K562 (cell line): ENCODE data around the gene ATP5PB. TPM values are rescaled to one million over a fixed set of nuclear protein-coding genes. Genes with fewer than 3 reads are reported as not detected.

Experiments
- BHLHE40 ChIP-seq: IDR thresholded peaks from 2 replicates; pipeline ENCODE4 v1.6.1; 2011; ENCODE audit warnings: low read length, improper control_type of control experiment
- CHD2 ChIP-seq: IDR thresholded peaks from 2 replicates; pipeline ENCODE4 v1.6.1; 2011; ENCODE audit warnings: low read depth, low read length
- CXXC5 ChIP-seq: fragments of 250-450 bp; sonication (Bioruptor Pico); IDR thresholded peaks from 2 replicates; pipeline ENCODE4 v1.8.0; 2022; ENCODE audit warnings: inconsistent platforms, mild to moderate bottlenecking, moderate library complexity
- DMBX1 ChIP-seq: fragments of 250-450 bp; sonication (Bioruptor Pico); IDR thresholded peaks from 2 replicates; pipeline ENCODE4 v1.8.0; 2022; ENCODE audit warnings: inconsistent platforms, mild to moderate bottlenecking, moderate library complexity, borderline replicate concordance
- ELF2 ChIP-seq: fragments of 250-450 bp; sonication (Bioruptor Pico); IDR thresholded peaks from 2 replicates; pipeline ENCODE4 v1.5.0; 2021; ENCODE audit warnings: mild to moderate bottlenecking
- ETV6 ChIP-seq, 3 experiments: fragments of 150-350 bp in 1 of 3; sonication (generic) in 1 of 3; formaldehyde crosslinking in 1 of 3; IDR thresholded peaks; 2 replicates each; pipeline versions ENCODE4 v1.6.1 to v1.8.0; 2014 to 2022; ENCODE audit warnings: borderline replicate concordance in 2 of 3, low read depth in 2 of 3, antibody characterized with exemption in 1 of 3, low read length in 1 of 3, mild to moderate bottlenecking in 1 of 3, missing genetic modification reagents in 1 of 3
- FOS ChIP-seq: IDR thresholded peaks from 3 replicates; pipeline ENCODE4 v1.6.1; 2011; ENCODE audit not compliant: insufficient read length; ENCODE audit errors: extremely low read depth
- GABPB1 ChIP-seq: sonication (generic); formaldehyde crosslinking; IDR thresholded peaks from 2 replicates; pipeline ENCODE4 v1.8.0; 2022; ENCODE audit warnings: mild to moderate bottlenecking, missing genetic modification reagents
- LEF1 ChIP-seq: fragments of 450-650 bp; IDR thresholded peaks from 2 replicates; pipeline ENCODE4 v1.6.1; 2016; ENCODE audit warnings: mild to moderate bottlenecking
- MEIS2 ChIP-seq: fragments of 450-650 bp; IDR thresholded peaks from 2 replicates; pipeline ENCODE4 v1.6.1; 2014; ENCODE audit warnings: mild to moderate bottlenecking; ENCODE audit not compliant: partially characterized antibody
- PHF8 ChIP-seq: fragments of 200-600 bp; sonication (generic); IDR thresholded peaks from 2 replicates; pipeline ENCODE4 v1.6.1; 2012; ENCODE audit warnings: mixed run types, mild to moderate bottlenecking, inconsistent platforms, low read length, moderate library complexity, borderline replicate concordance
- SOX6 ChIP-seq: fragments of 450-650 bp; IDR thresholded peaks from 2 replicates; pipeline ENCODE4 v1.6.1; 2014; ENCODE audit warnings: mild to moderate bottlenecking
- SPI1 ChIP-seq: IDR thresholded peaks from 2 replicates; pipeline ENCODE4 v1.6.1; 2011; ENCODE audit warnings: low read depth, low read length, control low read depth, borderline replicate concordance
- ZBTB7A ChIP-seq: IDR thresholded peaks from 2 replicates; pipeline ENCODE4 v1.6.1; 2011; ENCODE audit warnings: low read depth, mild to moderate bottlenecking, low read length, moderate library complexity, borderline replicate concordance; ENCODE audit not compliant: control insufficient read depth
- ZFPM2 ChIP-seq: fragments of 250-450 bp; sonication (Bioruptor Pico); IDR thresholded peaks from 2 replicates; pipeline ENCODE4 v1.5.1; 2022; ENCODE audit warnings: mild to moderate bottlenecking
- polyA plus RNA-seq, 8 experiments: library from polyadenylated mRNA; depleted of rRNA in 4 of 8; stranded (reverse) in 5 of 8; unstranded in 3 of 8; fragments of >200 nt; fragmentation: Nextera tagmentation in 2 of 8; fragmentation: Illumina TruSeq in 1 of 8; extraction: Ambion mirVana in 2 of 8; extraction: Trizol in 1 of 8; gene quantifications; 2 replicates each; pipeline versions ENCODE4 v1.2.1 to v1.2.3, GENCODE V29; 2011 to 2014; ENCODE audit warnings: inconsistent platforms in 1 of 8, missing spikeins in 1 of 8
- total RNA-seq, 7 experiments: library from RNA; depleted of rRNA in 6 of 7; stranded (reverse); fragments of >200 nt in 6 of 7; fragmentation: Illumina TruSeq in 2 of 7; extraction: Trizol in 2 of 7; gene quantifications; 2 replicates each; pipeline versions ENCODE4 v1.2.1 to v1.2.3, GENCODE V29; 2011 to 2021; ENCODE audit warnings: low replicate concordance in 1 of 7
- TF ChIP-seq, protein P1 (sequence below): fragments of 150-350 bp; conservative IDR thresholded peaks from 2 replicates; pipeline ENCODE4 v1.6.1; 2014; ENCODE audit warnings: low read length
- TF ChIP-seq, protein P2 (sequence below), 2 experiments: fragments of 450-650 bp; conservative IDR thresholded peaks; 2 replicates each; pipeline ENCODE4 v1.6.1; 2017; ENCODE audit warnings: mild to moderate bottlenecking in 2 of 2, moderate library complexity in 2 of 2
- TF ChIP-seq, protein P3 (sequence below): sonication (generic); formaldehyde crosslinking; IDR thresholded peaks from 2 replicates; pipeline ENCODE4 v1.8.0; 2023; ENCODE audit warnings: mild to moderate bottlenecking, missing genetic modification reagents

Gene ATP5PB
- total and polyA plus RNA-seq, 9 of the 15 experiments (the other 6 are each of a cell fraction or from before 2014, with no cell fraction given): 651 to 2,735 (median 1,061) TPM

DNA sequence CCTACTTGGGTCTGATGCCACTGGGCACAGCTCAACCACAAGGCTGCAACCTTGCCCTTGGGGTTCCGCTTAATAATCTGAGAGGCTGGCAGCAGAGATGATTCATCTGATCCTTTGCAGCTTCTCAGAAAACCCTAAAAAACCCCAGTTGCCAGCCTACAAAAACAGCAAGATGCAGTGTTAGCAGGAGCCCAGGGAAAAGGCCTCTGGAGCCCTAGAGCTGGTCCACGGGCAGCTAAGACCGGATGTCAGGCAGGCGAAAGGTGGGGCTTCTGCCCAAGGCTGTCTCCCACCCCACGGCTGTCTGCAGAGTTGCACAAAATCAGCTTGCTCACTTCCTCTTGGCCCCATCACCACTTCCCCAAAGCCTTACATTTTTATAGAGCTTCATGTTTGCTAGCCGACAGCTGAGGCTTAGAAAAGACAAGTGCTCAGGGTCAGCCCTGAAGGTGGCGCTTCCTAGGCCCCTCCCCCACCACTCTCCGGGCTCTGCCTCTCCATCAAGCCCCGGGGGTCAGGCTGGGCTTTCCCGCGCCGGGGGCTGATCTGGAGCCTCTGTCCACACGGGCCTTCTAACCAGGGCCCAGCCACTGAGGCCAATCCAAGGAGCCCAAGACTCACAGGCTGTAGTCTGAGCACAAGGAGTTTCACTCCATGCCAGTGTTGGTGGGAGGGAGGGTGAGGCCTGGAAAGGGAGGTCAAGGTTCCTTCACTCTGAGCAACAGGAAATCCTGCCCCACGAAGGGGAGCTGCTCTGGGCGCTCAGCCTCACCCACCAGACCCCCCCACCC lies 58.3 kb downstream of the ATP5PB start (continued):
- no peak for TF ChIP-seq SOX6
- TF ChIP-seq SPI1: peak; percentile 97
- TF ChIP-seq MEIS2: peak; percentile 29
- TF ChIP-seq, protein P1, sequence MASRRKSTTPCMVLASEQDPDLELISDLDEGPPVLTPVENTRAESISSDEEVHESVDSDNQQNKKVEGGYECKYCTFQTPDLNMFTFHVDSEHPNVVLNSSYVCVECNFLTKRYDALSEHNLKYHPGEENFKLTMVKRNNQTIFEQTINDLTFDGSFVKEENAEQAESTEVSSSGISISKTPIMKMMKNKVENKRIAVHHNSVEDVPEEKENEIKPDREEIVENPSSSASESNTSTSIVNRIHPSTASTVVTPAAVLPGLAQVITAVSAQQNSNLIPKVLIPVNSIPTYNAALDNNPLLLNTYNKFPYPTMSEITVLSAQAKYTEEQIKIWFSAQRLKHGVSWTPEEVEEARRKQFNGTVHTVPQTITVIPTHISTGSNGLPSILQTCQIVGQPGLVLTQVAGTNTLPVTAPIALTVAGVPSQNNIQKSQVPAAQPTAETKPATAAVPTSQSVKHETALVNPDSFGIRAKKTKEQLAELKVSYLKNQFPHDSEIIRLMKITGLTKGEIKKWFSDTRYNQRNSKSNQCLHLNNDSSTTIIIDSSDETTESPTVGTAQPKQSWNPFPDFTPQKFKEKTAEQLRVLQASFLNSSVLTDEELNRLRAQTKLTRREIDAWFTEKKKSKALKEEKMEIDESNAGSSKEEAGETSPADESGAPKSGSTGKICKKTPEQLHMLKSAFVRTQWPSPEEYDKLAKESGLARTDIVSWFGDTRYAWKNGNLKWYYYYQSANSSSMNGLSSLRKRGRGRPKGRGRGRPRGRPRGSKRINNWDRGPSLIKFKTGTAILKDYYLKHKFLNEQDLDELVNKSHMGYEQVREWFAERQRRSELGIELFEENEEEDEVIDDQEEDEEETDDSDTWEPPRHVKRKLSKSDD: no peak
- peak; percentile 43 to 52; a peak in 1 of 4 replicates for TF ChIP-seq ETV6 (IDR thresholded peaks at IDR 0.05; ENCODE audit: borderline replicate concordance in 1 of 2, low read depth in 2 of 2, low read length in 1 of 2)
- TF ChIP-seq ETV6 (CRISPR knock-in tag; IDR thresholded peaks at IDR 0.05; ENCODE audit: borderline replicate concordance): no peak
- no peak for TF ChIP-seq BHLHE40
- TF ChIP-seq CHD2: peak; percentile 31; the same call in 1 of the 2 replicates
- TF ChIP-seq GABPB1 (CRISPR knock-in tag): peak; percentile 68; the same call in 1 of the 2 replicates
- TF ChIP-seq, protein P2, sequence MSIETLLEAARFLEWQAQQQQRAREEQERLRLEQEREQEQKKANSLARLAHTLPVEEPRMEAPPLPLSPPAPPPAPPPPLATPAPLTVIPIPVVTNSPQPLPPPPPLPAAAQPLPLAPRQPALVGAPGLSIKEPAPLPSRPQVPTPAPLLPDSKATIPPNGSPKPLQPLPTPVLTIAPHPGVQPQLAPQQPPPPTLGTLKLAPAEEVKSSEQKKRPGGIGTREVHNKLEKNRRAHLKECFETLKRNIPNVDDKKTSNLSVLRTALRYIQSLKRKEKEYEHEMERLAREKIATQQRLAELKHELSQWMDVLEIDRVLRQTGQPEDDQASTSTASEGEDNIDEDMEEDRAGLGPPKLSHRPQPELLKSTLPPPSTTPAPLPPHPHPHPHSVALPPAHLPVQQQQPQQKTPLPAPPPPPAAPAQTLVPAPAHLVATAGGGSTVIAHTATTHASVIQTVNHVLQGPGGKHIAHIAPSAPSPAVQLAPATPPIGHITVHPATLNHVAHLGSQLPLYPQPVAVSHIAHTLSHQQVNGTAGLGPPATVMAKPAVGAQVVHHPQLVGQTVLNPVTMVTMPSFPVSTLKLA (conservative IDR thresholded peaks at IDR 0.05): peak in 1 of 2 experiments; percentile 34; a peak in 2 of 4 replicates
- TF ChIP-seq, protein P3, sequence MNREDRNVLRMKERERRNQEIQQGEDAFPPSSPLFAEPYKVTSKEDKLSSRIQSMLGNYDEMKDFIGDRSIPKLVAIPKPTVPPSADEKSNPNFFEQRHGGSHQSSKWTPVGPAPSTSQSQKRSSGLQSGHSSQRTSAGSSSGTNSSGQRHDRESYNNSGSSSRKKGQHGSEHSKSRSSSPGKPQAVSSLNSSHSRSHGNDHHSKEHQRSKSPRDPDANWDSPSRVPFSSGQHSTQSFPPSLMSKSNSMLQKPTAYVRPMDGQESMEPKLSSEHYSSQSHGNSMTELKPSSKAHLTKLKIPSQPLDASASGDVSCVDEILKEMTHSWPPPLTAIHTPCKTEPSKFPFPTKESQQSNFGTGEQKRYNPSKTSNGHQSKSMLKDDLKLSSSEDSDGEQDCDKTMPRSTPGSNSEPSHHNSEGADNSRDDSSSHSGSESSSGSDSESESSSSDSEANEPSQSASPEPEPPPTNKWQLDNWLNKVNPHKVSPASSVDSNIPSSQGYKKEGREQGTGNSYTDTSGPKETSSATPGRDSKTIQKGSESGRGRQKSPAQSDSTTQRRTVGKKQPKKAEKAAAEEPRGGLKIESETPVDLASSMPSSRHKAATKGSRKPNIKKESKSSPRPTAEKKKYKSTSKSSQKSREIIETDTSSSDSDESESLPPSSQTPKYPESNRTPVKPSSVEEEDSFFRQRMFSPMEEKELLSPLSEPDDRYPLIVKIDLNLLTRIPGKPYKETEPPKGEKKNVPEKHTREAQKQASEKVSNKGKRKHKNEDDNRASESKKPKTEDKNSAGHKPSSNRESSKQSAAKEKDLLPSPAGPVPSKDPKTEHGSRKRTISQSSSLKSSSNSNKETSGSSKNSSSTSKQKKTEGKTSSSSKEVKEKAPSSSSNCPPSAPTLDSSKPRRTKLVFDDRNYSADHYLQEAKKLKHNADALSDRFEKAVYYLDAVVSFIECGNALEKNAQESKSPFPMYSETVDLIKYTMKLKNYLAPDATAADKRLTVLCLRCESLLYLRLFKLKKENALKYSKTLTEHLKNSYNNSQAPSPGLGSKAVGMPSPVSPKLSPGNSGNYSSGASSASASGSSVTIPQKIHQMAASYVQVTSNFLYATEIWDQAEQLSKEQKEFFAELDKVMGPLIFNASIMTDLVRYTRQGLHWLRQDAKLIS (CRISPR knock-in tag): peak; percentile 96; the same call in 1 of the 2 replicates
- no peak for TF ChIP-seq ELF2 (CRISPR knock-in tag)
- peak; percentile 53; the same call in 1 of the 2 replicates for TF ChIP-seq CXXC5
- TF ChIP-seq FOS: no peak
- TF ChIP-seq ZFPM2 (CRISPR knock-in tag): peak; percentile 74; the same call in 1 of the 2 replicates
- peak; percentile 79; the same call in 1 of the 2 replicates for TF ChIP-seq PHF8
- TF ChIP-seq ZBTB7A: peak; percentile 78; the same call in 1 of the 2 replicates
- 0 out of 2 replicates have a peak, but pooled peaks have one; percentile 46 for TF ChIP-seq LEF1
- TF ChIP-seq DMBX1: peak; percentile 31; the same call in 1 of the 2 replicates
